Panc1 (cell line): ENCODE data around the gene UQCC2.

Experiments used
- CTCF ChIP-seq: fragments of 450-650 bp; IDR thresholded peaks from 2 replicates; pipeline ENCODE4 v1.5.1; 2017; ENCODE audit warnings: mild to moderate bottlenecking
- POLR2AphosphoS5 ChIP-seq: IDR thresholded peaks from 2 replicates; pipeline ENCODE4 v1.6.1; 2012; ENCODE audit warnings: mild to moderate bottlenecking, low read depth, low read length, moderate library complexity

- TF ChIP-seq CTCF (no peak), POLR2AphosphoS5 (no peak)
Observed at GRCh38 chr6:33697845-33698244, 13.7 kb downstream of the UQCC2 start.
